WTC11 (cell line): ENCODE measurements around the gene SLC7A10. TPM values are rescaled to one million over a fixed set of nuclear protein-coding genes. Genes with fewer than 3 reads are reported as not detected.

Experiments used
- ATAC-seq: fragments of 200-7000 bp; cut with Tn5 transposase; 2 replicates; pipeline ENCODE4 v1.10.0; 2021; ENCODE audit warnings: mild to moderate bottlenecking, moderate library complexity
- CTCF ChIA-PET: fragments of 300-600 bp; sonication (Branson Sonifier 250); formaldehyde crosslinking; loops from one replicate; lab custom pipeline; 2021; ENCODE audit warnings: antibody characterized with exemption; lab: Charles Lee
- POLR2A ChIA-PET: fragments of 350-600 bp; sonication (Branson Sonifier 250); formaldehyde crosslinking; loops from one replicate; lab custom pipeline; 2021; ENCODE audit warnings: antibody characterized with exemption; lab: Charles Lee
- DNase-seq: peaks from one replicate; pipeline ENCODE4 v3.0.0; 2021; ENCODE audit warnings: low spot score
- H3K27ac Mint-ChIP-seq: 2 replicates; pipeline ENCODE4 v1.8.0; 2021; ENCODE audit warnings: mixed read lengths
- H3K27me3 Mint-ChIP-seq: 2 replicates; pipeline ENCODE4 v1.8.0; 2021; ENCODE audit warnings: low read depth, mild to moderate bottlenecking, moderate library complexity, mixed read lengths
- H3K36me3 Mint-ChIP-seq: 2 replicates; pipeline ENCODE4 v1.8.0; 2021; ENCODE audit warnings: mixed read lengths
- H3K4me1 Mint-ChIP-seq: 2 replicates; pipeline ENCODE4 v1.8.0; 2022; ENCODE audit warnings: mixed read lengths
- H3K4me3 Mint-ChIP-seq: 2 replicates; pipeline ENCODE4 v1.8.0; 2021; ENCODE audit warnings: mild to moderate bottlenecking, moderate library complexity, mixed read lengths
- H3K9me3 Mint-ChIP-seq: 2 replicates; pipeline ENCODE4 v1.8.0; 2021; ENCODE audit warnings: mixed read lengths
- CREB1 ChIP-seq: sonication (generic); formaldehyde crosslinking; IDR thresholded peaks from 2 replicates; pipeline ENCODE4 v1.8.0; 2023; ENCODE audit warnings: mild to moderate bottlenecking, missing genetic modification reagents
- ELF4 ChIP-seq: sonication (generic); formaldehyde crosslinking; IDR thresholded peaks from 2 replicates; pipeline ENCODE4 v1.8.1; 2022; ENCODE audit warnings: low read depth, mild to moderate bottlenecking, moderate library complexity, missing genetic modification reagents
- EMX1 ChIP-seq: fragments of 250-450 bp; sonication (Bioruptor Pico); IDR thresholded peaks from 2 replicates; pipeline ENCODE4 v1.8.0; 2021; ENCODE audit warnings: mild to moderate bottlenecking
- ESRRA ChIP-seq: sonication (generic); formaldehyde crosslinking; IDR thresholded peaks from 2 replicates; pipeline ENCODE4 v1.8.1; 2022; ENCODE audit warnings: mild to moderate bottlenecking, missing genetic modification reagents, borderline replicate concordance
- FOXK1 ChIP-seq: sonication (generic); formaldehyde crosslinking; IDR thresholded peaks from 2 replicates; pipeline ENCODE4 v1.8.0; 2022; ENCODE audit warnings: mild to moderate bottlenecking, moderate library complexity, missing genetic modification reagents
- FOXP4 ChIP-seq: sonication (generic); formaldehyde crosslinking; IDR thresholded peaks from 2 replicates; pipeline ENCODE4 v1.8.0; 2022; ENCODE audit warnings: mild to moderate bottlenecking, missing genetic modification reagents
- GRHL2 ChIP-seq: fragments of 250-450 bp; sonication (Bioruptor Pico); IDR thresholded peaks from 2 replicates; pipeline ENCODE4 v1.8.0; 2022; ENCODE audit warnings: mild to moderate bottlenecking, moderate library complexity; ENCODE audit not compliant: insufficient replicate concordance, severe bottlenecking
- IRF2 ChIP-seq: sonication (generic); formaldehyde crosslinking; IDR thresholded peaks from 2 replicates; pipeline ENCODE4 v1.8.0; 2022; ENCODE audit warnings: low read depth, missing genetic modification reagents, borderline replicate concordance
- KAT7 ChIP-seq: sonication (generic); formaldehyde crosslinking; IDR thresholded peaks from 2 replicates; pipeline ENCODE4 v1.8.1; 2023; ENCODE audit warnings: missing genetic modification reagents, mild to moderate bottlenecking, borderline replicate concordance
- RORB ChIP-seq: fragments of 250-450 bp; sonication (Bioruptor Pico); IDR thresholded peaks from 2 replicates; pipeline ENCODE4 v1.9.0; 2021; ENCODE audit warnings: mild to moderate bottlenecking
- TCF7 ChIP-seq: sonication (generic); formaldehyde crosslinking; IDR thresholded peaks from 2 replicates; pipeline ENCODE4 v1.8.0; 2022; ENCODE audit warnings: mild to moderate bottlenecking, low read depth, missing genetic modification reagents, moderate library complexity
- TEAD1 ChIP-seq: sonication (generic); formaldehyde crosslinking; IDR thresholded peaks from 2 replicates; pipeline ENCODE4 v1.8.0; 2022; ENCODE audit warnings: mild to moderate bottlenecking, missing genetic modification reagents
- ZNF281 ChIP-seq: sonication (generic); formaldehyde crosslinking; IDR thresholded peaks from 2 replicates; pipeline ENCODE4 v1.8.0; 2023; ENCODE audit warnings: mild to moderate bottlenecking, missing genetic modification reagents
- ZNF317 ChIP-seq: sonication (generic); formaldehyde crosslinking; IDR thresholded peaks from 2 replicates; pipeline ENCODE4 v1.8.1; 2023; ENCODE audit warnings: low read depth, mild to moderate bottlenecking, moderate library complexity, missing genetic modification reagents, borderline replicate concordance
- ZNF396 ChIP-seq: fragments of 250-450 bp; sonication (Bioruptor Pico); IDR thresholded peaks from 2 replicates; pipeline ENCODE4 v1.8.0; 2021; ENCODE audit warnings: mild to moderate bottlenecking, moderate library complexity, borderline replicate concordance
- total RNA-seq: library from RNA; stranded (reverse); gene quantifications from 3 replicates; pipeline ENCODE4 v1.2.3, GENCODE V29; 2021
- TF ChIP-seq, protein P1 (sequence below): fragments of 250-450 bp; sonication (Bioruptor Pico); IDR thresholded peaks from 2 replicates; pipeline ENCODE4 v1.9.0; 2021; ENCODE audit warnings: mild to moderate bottlenecking, borderline replicate concordance
- TF ChIP-seq, protein P2 (sequence below): fragments of 200-600 bp; IDR thresholded peaks from 2 replicates; pipeline ENCODE4 v1.8.0; 2022; ENCODE audit warnings: antibody characterized with exemption
- TF ChIP-seq, protein P3 (sequence below): fragments of 250-450 bp; sonication (Bioruptor Pico); conservative IDR thresholded peaks from 2 replicates; pipeline ENCODE4 v1.9.0; 2021; ENCODE audit warnings: mild to moderate bottlenecking
- TF ChIP-seq, protein P4 (sequence below): sonication (generic); formaldehyde crosslinking; IDR thresholded peaks from 2 replicates; pipeline ENCODE4 v1.8.1; 2022; ENCODE audit warnings: mild to moderate bottlenecking, missing genetic modification reagents, moderate library complexity, borderline replicate concordance

SLC7A10 gene
- total RNA-seq, 1 experiment from 2014 or later = 4.2 TPM

- Mint-ChIP-seq H3K9me3 (peaks cover 12% of the 10 kb centered on the region), H3K36me3 (peaks cover 10% of the 10 kb centered on the region), H3K4me1 (no peaks in the 10 kb centered on the region), H3K27me3 (peaks cover 4% of the 10 kb centered on the region; the same call in 1 of the 2 replicates), H3K4me3 (no peak overlapping the region), H3K27ac (no peak overlapping the region)
- no peak for ATAC-seq
- CTCF ChIA-PET = interaction anchor here (0.6 to 2.5 kb wide), 7 partner anchors 10 to 815 kb away, joined by 3 to 12 read pairs (median 5); no protein-coding TSS in a partner anchor
- no peak for TF ChIP-seq ZNF396
- no peak for TF ChIP-seq FOXK1 (CRISPR knock-in tag)
- no peak for TF ChIP-seq KAT7 (CRISPR knock-in tag)
- no peak for TF ChIP-seq ZNF317 (CRISPR knock-in tag)
- TF ChIP-seq, protein P1, sequence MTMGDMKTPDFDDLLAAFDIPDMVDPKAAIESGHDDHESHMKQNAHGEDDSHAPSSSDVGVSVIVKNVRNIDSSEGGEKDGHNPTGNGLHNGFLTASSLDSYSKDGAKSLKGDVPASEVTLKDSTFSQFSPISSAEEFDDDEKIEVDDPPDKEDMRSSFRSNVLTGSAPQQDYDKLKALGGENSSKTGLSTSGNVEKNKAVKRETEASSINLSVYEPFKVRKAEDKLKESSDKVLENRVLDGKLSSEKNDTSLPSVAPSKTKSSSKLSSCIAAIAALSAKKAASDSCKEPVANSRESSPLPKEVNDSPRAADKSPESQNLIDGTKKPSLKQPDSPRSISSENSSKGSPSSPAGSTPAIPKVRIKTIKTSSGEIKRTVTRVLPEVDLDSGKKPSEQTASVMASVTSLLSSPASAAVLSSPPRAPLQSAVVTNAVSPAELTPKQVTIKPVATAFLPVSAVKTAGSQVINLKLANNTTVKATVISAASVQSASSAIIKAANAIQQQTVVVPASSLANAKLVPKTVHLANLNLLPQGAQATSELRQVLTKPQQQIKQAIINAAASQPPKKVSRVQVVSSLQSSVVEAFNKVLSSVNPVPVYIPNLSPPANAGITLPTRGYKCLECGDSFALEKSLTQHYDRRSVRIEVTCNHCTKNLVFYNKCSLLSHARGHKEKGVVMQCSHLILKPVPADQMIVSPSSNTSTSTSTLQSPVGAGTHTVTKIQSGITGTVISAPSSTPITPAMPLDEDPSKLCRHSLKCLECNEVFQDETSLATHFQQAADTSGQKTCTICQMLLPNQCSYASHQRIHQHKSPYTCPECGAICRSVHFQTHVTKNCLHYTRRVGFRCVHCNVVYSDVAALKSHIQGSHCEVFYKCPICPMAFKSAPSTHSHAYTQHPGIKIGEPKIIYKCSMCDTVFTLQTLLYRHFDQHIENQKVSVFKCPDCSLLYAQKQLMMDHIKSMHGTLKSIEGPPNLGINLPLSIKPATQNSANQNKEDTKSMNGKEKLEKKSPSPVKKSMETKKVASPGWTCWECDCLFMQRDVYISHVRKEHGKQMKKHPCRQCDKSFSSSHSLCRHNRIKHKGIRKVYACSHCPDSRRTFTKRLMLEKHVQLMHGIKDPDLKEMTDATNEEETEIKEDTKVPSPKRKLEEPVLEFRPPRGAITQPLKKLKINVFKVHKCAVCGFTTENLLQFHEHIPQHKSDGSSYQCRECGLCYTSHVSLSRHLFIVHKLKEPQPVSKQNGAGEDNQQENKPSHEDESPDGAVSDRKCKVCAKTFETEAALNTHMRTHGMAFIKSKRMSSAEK (CRISPR knock-in tag) = no peak
- no peak for TF ChIP-seq RORB (CRISPR knock-in tag)
- no peak for TF ChIP-seq TEAD1 (CRISPR knock-in tag)
- TF ChIP-seq, protein P2, sequence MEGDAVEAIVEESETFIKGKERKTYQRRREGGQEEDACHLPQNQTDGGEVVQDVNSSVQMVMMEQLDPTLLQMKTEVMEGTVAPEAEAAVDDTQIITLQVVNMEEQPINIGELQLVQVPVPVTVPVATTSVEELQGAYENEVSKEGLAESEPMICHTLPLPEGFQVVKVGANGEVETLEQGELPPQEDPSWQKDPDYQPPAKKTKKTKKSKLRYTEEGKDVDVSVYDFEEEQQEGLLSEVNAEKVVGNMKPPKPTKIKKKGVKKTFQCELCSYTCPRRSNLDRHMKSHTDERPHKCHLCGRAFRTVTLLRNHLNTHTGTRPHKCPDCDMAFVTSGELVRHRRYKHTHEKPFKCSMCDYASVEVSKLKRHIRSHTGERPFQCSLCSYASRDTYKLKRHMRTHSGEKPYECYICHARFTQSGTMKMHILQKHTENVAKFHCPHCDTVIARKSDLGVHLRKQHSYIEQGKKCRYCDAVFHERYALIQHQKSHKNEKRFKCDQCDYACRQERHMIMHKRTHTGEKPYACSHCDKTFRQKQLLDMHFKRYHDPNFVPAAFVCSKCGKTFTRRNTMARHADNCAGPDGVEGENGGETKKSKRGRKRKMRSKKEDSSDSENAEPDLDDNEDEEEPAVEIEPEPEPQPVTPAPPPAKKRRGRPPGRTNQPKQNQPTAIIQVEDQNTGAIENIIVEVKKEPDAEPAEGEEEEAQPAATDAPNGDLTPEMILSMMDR = peak; percentile 78
- TF ChIP-seq ESRRA (CRISPR knock-in tag) = no peak
- TF ChIP-seq, all 79 proteins: peak for 1
- DNase-seq = peak; percentile 46
- POLR2A ChIA-PET = no interaction called here
Measured at GRCh38 chr19:33245948-33246708, 20.5 kb upstream of the SLC7A10 start.

GRCh38 chr19:33242911-33243310, 17.3 kb upstream of the SLC7A10 start:
- ATAC-seq = no peak
- Mint-ChIP-seq H3K4me3 (no peak overlapping the region), H3K4me1 (no peaks in the 10 kb centered on the region), H3K27ac (no peak overlapping the region), H3K9me3 (peaks cover 12% of the 10 kb centered on the region), H3K27me3 (peaks cover 4% of the 10 kb centered on the region; the same call in 1 of the 2 replicates), H3K36me3 (peaks cover 10% of the 10 kb centered on the region)
- DNase-seq = no peak
- POLR2A ChIA-PET = no interaction called here
- CTCF ChIA-PET = interaction anchor here (0.8 to 5.0 kb wide), 7 partner anchors 18 to 173 kb away, joined by 3 to 22 read pairs (median 6); partner anchors contain the start of gene CEBPA
- TF ChIP-seq GRHL2 (no peak), IRF2 (no peak), TCF7 (no peak), ELF4 (CRISPR knock-in tag) (no peak), EMX1 (CRISPR knock-in tag) (no peak), CREB1 (CRISPR knock-in tag) (no peak), FOXP4 (CRISPR knock-in tag) (no peak), ESRRA (CRISPR knock-in tag) (no peak), ZNF281 (CRISPR knock-in tag) (no peak)
- TF ChIP-seq, protein P3, sequence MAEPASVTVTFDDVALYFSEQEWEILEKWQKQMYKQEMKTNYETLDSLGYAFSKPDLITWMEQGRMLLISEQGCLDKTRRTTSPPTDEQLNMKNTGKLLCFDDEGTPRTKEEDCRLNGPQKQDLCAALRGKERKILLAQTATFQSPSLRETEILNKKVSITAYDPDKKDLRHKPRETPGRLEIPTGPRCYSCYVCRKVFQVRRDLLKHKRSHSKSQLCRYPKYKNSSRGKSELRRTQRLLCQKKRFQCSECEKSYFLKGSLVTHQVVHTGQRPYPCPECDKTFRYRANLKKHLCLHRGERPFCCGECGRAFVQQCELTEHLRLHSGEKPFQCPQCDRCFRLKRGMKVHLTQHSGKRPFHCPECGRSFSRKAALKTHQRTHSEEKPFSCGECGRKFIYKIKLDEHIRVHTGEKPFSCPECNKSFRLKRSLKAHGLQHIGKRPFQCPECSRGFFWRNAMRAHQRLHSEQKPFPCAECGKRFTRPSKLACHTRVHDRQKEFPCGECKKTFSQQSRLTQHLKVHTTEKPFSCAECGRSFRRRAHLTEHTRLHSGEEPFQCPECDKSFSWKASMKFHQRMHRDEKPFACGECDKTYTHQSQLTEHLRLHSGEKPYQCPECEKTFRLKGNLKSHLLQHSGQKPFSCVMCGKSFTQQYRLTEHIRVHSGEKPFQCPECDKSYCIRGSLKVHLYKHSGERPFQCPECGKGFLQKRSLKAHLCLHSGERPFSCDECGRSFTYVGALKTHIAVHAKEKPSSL (CRISPR knock-in tag) = no peak
- TF ChIP-seq, protein P4, sequence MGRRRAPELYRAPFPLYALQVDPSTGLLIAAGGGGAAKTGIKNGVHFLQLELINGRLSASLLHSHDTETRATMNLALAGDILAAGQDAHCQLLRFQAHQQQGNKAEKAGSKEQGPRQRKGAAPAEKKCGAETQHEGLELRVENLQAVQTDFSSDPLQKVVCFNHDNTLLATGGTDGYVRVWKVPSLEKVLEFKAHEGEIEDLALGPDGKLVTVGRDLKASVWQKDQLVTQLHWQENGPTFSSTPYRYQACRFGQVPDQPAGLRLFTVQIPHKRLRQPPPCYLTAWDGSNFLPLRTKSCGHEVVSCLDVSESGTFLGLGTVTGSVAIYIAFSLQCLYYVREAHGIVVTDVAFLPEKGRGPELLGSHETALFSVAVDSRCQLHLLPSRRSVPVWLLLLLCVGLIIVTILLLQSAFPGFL (CRISPR knock-in tag) = no peak
